Esophagus squamous epithelium (tissue), 5 donors: ENCODE data around the gene GP9. TPM values are rescaled to one million over a fixed set of nuclear protein-coding genes. Genes with fewer than 3 reads are reported as not detected.
"Not testable (repeated sequence)": the region's sequence is repeated elsewhere in the genome, so short reads cannot be mapped to it uniquely, and the experiment has no call there.

Experiments
- DNase-seq: peaks from one replicate; lab custom pipeline; 2025; lab: John Stamatoyannopoulos, UW
- H3K27ac ChIP-seq, 4 donors: fragments of 200-600 bp; sonication (generic); one replicate each; pipeline ENCODE4 v1.5.1; 2016 to 2019; ENCODE audit warnings: mild to moderate bottlenecking in 1 of 4
- H3K27me3 ChIP-seq, 4 donors: fragments of 200-600 bp; sonication (generic); 1 replicate in 3 of 4; 2 replicates in 1 of 4; pipeline versions ENCODE4 v1.5.1 to v1.6.0; 2017 to 2021; ENCODE audit warnings: antibody characterized with exemption in 1 of 4
- H3K36me3 ChIP-seq, 3 donors: fragments of 200-600 bp; sonication (generic); one replicate each; pipeline ENCODE4 v1.5.1; 2016 to 2019
- H3K4me1 ChIP-seq, 3 donors: fragments of 200-600 bp; sonication (generic); one replicate each; pipeline ENCODE4 v1.5.1; 2017 to 2019
- H3K4me3 ChIP-seq, 4 donors: fragments of 200-600 bp; sonication (generic); 1 replicate in 3 of 4; 2 replicates in 1 of 4; pipeline ENCODE4 v1.5.1; 2016 to 2019; ENCODE audit warnings: mild to moderate bottlenecking in 2 of 4, moderate library complexity in 1 of 4
- H3K9me3 ChIP-seq, 3 donors: fragments of 200-600 bp; sonication (generic); one replicate each; pipeline ENCODE4 v1.5.1; 2016 to 2019
- POLR2A ChIP-seq, 4 donors: fragments of 450-650 bp; IDR thresholded peaks; one replicate each; pipeline ENCODE4 v1.6.1; 2017; ENCODE audit warnings: antibody characterized with exemption in 4 of 4, mild to moderate bottlenecking in 4 of 4, moderate library complexity in 3 of 4
- WGBS, 2 donors: methylation state at CpG; one replicate each; pipeline ENCODE4 v1.1.5; 2018; 5-methylcytosine and 5-hydroxymethylcytosine counted together
- intact Hi-C: fragments of 100-400 bp; cut with DNase I; formaldehyde crosslinking; loops from one replicate; pipeline ENCODE4 v1.15.0; 2022
- total RNA-seq, 4 donors: library from RNA; depleted of rRNA; stranded (reverse); fragments of >200 nt; gene quantifications; one replicate each; pipeline ENCODE4 v1.1.0, GENCODE V29; 2016
- TF ChIP-seq, protein P1 (sequence below), 6 experiments: fragments of 450-650 bp in 4 of 6; fragments of 200-600 bp in 2 of 6; sonication (generic) in 2 of 6; IDR thresholded peaks; one replicate each; pipeline ENCODE4 v1.5.1; 2016 to 2019; ENCODE audit warnings: antibody characterized with exemption in 6 of 6, mild to moderate bottlenecking in 4 of 6, moderate library complexity in 4 of 6
- donor health status: DM: yes; HTN: yes; CAD: no.

The GP9 gene
- total RNA-seq, 4 donors from 2014 or later: not detected

DNA sequence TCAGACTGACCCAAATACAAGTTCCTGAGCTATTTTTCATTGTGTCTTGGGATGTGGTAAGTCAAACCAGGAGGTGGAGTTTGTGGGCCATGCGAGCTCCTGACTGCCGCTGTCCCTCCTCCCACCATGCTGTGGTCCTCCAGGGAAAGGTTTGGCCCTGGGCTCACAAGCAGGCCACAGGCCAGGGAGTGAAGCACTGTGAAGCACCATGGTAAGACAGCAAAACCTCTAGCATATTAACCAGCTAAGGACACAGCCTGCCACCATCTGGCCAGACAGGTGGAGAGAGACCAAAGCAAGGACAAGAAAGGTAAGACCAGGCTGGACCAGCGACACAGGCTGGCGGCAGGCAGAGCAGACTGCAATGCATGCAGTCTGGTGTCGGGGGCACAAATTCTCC, 45.7 kb downstream of the GP9 start:
- 87 to 98% methylated on average over 3 to 4 of the region's 5 CpGs for WGBS, 2 donors

DNA sequence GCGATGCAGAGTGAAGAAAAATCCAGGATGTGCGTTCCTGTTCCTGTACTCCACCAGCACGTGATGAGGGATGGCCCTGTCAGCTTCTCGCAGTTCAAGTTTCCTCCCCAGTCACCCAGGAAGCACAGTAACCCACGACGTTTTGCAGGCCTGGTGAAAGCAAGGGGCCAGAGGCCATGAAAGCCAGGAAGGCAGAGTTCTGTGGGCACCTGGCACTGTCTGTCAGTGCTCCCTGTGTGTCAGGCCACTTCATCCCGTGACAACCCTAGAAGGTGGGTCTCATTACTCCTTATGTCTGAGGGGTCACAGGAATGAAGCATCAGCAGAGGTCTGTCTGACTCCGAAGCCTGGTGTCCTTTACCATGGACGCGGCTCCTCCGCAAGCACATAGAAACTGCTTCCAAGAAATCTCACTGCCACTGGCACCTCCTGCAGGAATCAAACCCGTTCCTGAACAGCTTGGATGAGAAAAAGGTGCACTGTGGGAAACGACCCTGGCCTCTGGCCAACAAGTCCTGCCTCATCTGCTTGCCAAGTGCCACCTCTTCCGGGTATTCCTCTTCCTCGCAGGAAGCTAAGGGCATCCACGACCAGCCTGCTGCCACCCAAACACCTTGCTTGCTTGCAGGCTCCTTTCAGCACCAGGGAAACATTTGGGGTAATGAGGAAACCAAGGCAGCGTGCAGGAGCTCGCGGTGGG, 46.4 kb downstream of the GP9 start:
- Histone ChIP-seq H3K9me3 (no peaks in the 10 kb centered on the region), H3K4me3 (no peak overlapping the region), H3K27ac (no peak overlapping the region), H3K4me1 (peaks cover 0 to 12% (median 0%) of the 10 kb centered on the region in 3 donors), H3K27me3 (no peaks in the 10 kb centered on the region), H3K36me3 (peaks cover 0 to 33% (median 0%) of the 10 kb centered on the region in 3 donors)
- TF ChIP-seq POLR2A (IDR thresholded peaks at IDR 0.05): no peak
- TF ChIP-seq, protein P1, sequence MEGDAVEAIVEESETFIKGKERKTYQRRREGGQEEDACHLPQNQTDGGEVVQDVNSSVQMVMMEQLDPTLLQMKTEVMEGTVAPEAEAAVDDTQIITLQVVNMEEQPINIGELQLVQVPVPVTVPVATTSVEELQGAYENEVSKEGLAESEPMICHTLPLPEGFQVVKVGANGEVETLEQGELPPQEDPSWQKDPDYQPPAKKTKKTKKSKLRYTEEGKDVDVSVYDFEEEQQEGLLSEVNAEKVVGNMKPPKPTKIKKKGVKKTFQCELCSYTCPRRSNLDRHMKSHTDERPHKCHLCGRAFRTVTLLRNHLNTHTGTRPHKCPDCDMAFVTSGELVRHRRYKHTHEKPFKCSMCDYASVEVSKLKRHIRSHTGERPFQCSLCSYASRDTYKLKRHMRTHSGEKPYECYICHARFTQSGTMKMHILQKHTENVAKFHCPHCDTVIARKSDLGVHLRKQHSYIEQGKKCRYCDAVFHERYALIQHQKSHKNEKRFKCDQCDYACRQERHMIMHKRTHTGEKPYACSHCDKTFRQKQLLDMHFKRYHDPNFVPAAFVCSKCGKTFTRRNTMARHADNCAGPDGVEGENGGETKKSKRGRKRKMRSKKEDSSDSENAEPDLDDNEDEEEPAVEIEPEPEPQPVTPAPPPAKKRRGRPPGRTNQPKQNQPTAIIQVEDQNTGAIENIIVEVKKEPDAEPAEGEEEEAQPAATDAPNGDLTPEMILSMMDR (IDR thresholded peaks at IDR 0.05): no peak
- WGBS, 2 donors: 53 to 71% methylated on average over 4 to 13 of the region's 19 CpGs
- no peak for DNase-seq
- intact Hi-C loops: no loop called here

More for the DNA sequence above, 45.7 kb downstream of the GP9 start:
- no peak for DNase-seq
- no peaks in the 10 kb centered on the region for H3K9me3 ChIP-seq
- no peak overlapping the region for H3K4me3 ChIP-seq
- H3K27me3 ChIP-seq: no peaks in the 10 kb centered on the region
- no peak overlapping the region for H3K27ac ChIP-seq
- intact Hi-C loops: no loop called here
- no peak for TF ChIP-seq POLR2A (IDR thresholded peaks at IDR 0.05)
- TF ChIP-seq, protein P1 (IDR thresholded peaks at IDR 0.05): no peak
- H3K36me3 ChIP-seq: peaks cover 0 to 33% (median 0%) of the 10 kb centered on the region in 3 donors
- peaks cover 0 to 12% (median 0%) of the 10 kb centered on the region in 3 donors for H3K4me1 ChIP-seq

DNA sequence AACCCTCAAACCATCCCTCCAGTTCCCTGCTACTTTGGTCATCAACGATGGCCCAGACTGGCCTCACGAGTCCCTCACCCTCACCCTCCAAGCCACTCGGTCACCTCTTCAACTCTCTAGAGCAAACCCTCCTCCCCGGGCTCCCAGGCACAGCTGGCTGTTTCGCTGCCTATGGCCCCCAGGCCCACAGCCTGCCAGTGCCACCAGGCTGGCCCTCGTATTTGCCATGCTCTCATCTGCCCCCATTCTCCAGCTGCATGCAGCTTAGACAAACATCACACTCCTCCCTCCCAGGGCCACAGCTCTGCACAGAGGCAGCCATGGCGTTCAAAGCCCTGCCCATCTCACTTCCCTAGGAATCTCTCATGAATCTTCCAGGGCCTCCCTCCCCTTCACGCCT, 47.2 kb downstream of the GP9 start:
- H3K9me3 ChIP-seq: no peaks in the 10 kb centered on the region
- H3K4me1 ChIP-seq: peaks cover 0 to 12% (median 0%) of the 10 kb centered on the region in 3 donors
- no peak for DNase-seq
- no peak overlapping the region for H3K27ac ChIP-seq
- intact Hi-C loops: no loop called here
- no peaks in the 10 kb centered on the region for H3K27me3 ChIP-seq
- H3K4me3 ChIP-seq: no peak overlapping the region
- TF ChIP-seq, protein P1 (IDR thresholded peaks at IDR 0.05): no peak
- no peak for TF ChIP-seq POLR2A (IDR thresholded peaks at IDR 0.05)
- WGBS, 2 donors: 75 to 95% methylated on average over 6 to 8 of the region's 8 CpGs
- peaks cover 0 to 41% (median 0%) of the 10 kb centered on the region in 3 donors for H3K36me3 ChIP-seq

DNA sequence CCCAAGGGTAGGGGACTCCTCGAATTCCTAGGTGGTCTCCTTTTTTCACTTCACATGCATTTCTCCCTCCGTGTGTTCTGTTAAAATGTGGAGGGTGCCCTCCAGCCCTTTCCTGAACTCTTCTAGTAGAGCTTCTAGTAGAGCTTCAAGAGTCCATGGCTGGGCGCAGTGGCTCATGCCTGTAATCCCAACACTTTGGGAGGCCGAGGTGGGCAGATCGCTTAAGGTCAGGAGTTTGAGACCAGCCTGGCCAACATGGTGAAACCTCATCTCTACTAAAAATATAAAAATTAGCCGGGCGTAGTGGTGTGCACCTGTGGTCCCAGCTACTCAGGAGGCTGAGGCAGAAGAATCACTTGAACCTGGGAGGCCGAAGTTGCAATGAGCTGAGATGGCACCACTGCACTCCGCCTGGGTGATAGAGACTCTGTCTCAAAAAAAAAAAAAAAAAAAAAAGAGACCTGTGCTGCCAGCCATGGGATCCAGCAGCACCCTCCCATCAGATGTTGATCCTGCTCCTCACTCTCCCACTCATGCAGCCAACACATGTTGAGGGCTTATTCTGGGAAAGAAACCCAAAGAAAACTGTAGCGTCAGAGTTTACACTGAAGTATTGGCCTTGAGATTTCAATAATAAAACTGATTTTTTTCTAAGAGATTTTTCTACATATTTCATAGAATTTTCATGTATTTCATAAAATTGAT, 50.6 kb downstream of the GP9 start:
- intact Hi-C loops, H3K27me3 ChIP-seq, DNase-seq, H3K4me3 ChIP-seq, H3K27ac ChIP-seq, H3K9me3 ChIP-seq: not testable (repeated sequence)
- Histone ChIP-seq H3K4me1 (peaks cover 0 to 16% (median 0%) of the 10 kb centered on the region in 3 donors), H3K36me3 (peaks cover 0 to 65% (median 0%) of the 10 kb centered on the region in 3 donors)
- 94 to 96% methylated on average over 5 to 10 of the region's 10 CpGs for WGBS, 2 donors

Other genes starting within 250 kb of the GP9 start
- 10 to 100 TPM; 41.3 to 52.7 (median 43.1) TPM for gene ACAD9, start 181.2 kb upstream of the GP9 start, total RNA-seq
- gene CFAP92, start 66.7 kb upstream of the GP9 start, total RNA-seq: 1 to 10 TPM in 1 of 4 donors, under 1 TPM in 3; 0.40 to 1.4 (median 0.98) TPM
- gene EFCC1, start 59.5 kb upstream of the GP9 start, total RNA-seq: 1 to 10 TPM in 1 of 4 donors, under 1 TPM in 3; 0.19 to 2.9 (median 0.48) TPM
- gene RAB43, start 61.0 kb downstream of the GP9 start, total RNA-seq: 10 to 100 TPM in 1 of 4 donors, 1 to 10 TPM in 3; 4.6 to 11.1 (median 7.9) TPM
- gene ISY1, start 100.3 kb downstream of the GP9 start, total RNA-seq: 10 to 100 TPM in 3 of 4 donors, 1 to 10 TPM in 1; 6.0 to 26.3 (median 19.6) TPM
- 100 to 1,000 TPM; 209 to 435 (median 293) TPM for gene CNBP, start 123.1 kb downstream of the GP9 start, total RNA-seq
- 100 to 1,000 TPM in 2 of 4 donors, 10 to 100 TPM in 2; 68.3 to 121 (median 104) TPM for gene COPG1, start 188.8 kb downstream of the GP9 start, total RNA-seq
- gene HMCES, start 218.1 kb downstream of the GP9 start, total RNA-seq: 10 to 100 TPM; 24.2 to 32.7 (median 29.7) TPM